DOHH2 (cell line): ENCODE measurements around the gene SSBP3.
"Not testable (repeated sequence)": the region's sequence is repeated elsewhere in the genome, so short reads cannot be mapped to it uniquely, and the experiment has no call there.

Experiments
- H3F3A ChIP-seq: fragments of 200-600 bp; sonication (generic), shearing (Covaris generic); 2 replicates; pipeline ENCODE4 v1.6.0; 2016; ENCODE audit warnings: antibody characterized with exemption, mild to moderate bottlenecking; ENCODE audit not compliant: control insufficient read depth, insufficient read depth
- H3K27ac ChIP-seq: fragments of 200-600 bp; sonication (generic); 2 replicates; pipeline ENCODE4 v1.5.1; 2014; ENCODE audit warnings: low read depth, mild to moderate bottlenecking, low read length, moderate library complexity
- H3K27me3 ChIP-seq: fragments of 200-600 bp; sonication (generic); 2 replicates; pipeline ENCODE4 v1.6.1; 2014; ENCODE audit warnings: mild to moderate bottlenecking, low read length, mixed read lengths; ENCODE audit not compliant: control insufficient read depth
- H3K36me3 ChIP-seq: fragments of 200-600 bp; sonication (generic); 2 replicates; pipeline ENCODE4 v1.6.1; 2014; ENCODE audit warnings: mild to moderate bottlenecking, low read length, moderate library complexity, mixed read lengths; ENCODE audit not compliant: control insufficient read depth
- H3K4me1 ChIP-seq: fragments of 200-600 bp; sonication (generic); 2 replicates; pipeline ENCODE4 v1.6.1; 2014; ENCODE audit warnings: mild to moderate bottlenecking, low read length, mixed read lengths; ENCODE audit not compliant: control insufficient read depth
- H3K4me2 ChIP-seq: fragments of 200-600 bp; sonication (generic); 2 replicates; pipeline ENCODE4 v1.6.0; 2014; ENCODE audit warnings: mild to moderate bottlenecking, low read length, moderate library complexity
- H3K4me3 ChIP-seq: fragments of 200-600 bp; sonication (generic); 2 replicates; pipeline ENCODE4 v1.5.1; 2014; ENCODE audit warnings: mild to moderate bottlenecking, low read length, mixed read lengths
- H3K79me2 ChIP-seq: fragments of 200-600 bp; sonication (generic); 2 replicates; pipeline ENCODE4 v1.6.1; 2014; ENCODE audit warnings: mild to moderate bottlenecking, low read length, mixed read lengths; ENCODE audit not compliant: control insufficient read depth
- H3K9me2 ChIP-seq: fragments of 200-600 bp; sonication (generic); replicated peaks from 2 replicates; pipeline ENCODE4 v1.6.1; 2014; ENCODE audit warnings: mild to moderate bottlenecking, low read length, mixed read lengths; ENCODE audit not compliant: control insufficient read depth
- H3K9me3 ChIP-seq: fragments of 200-600 bp; sonication (generic); 2 replicates; pipeline ENCODE4 v1.6.1; 2014; ENCODE audit warnings: antibody characterized with exemption, low read length, mixed read lengths; ENCODE audit not compliant: control insufficient read depth, insufficient read depth
- H4K20me1 ChIP-seq: fragments of 200-600 bp; sonication (generic); 2 replicates; pipeline ENCODE4 v1.6.0; 2014; ENCODE audit warnings: low read depth, mild to moderate bottlenecking, antibody characterized with exemption, low read length, moderate library complexity; ENCODE audit not compliant: control insufficient read depth, insufficient read depth
- EZH2phosphoT487 ChIP-seq: fragments of 200-600 bp; sonication (generic); IDR thresholded peaks from 2 replicates; pipeline ENCODE4 v1.6.1; 2017; ENCODE audit warnings: borderline replicate concordance, mild to moderate bottlenecking, antibody characterized with exemption, low read length, moderate library complexity, mixed read lengths
- TF ChIP-seq, protein P1 (sequence below): fragments of 200-600 bp; sonication (generic); IDR thresholded peaks from one replicate; pipeline ENCODE4 v1.5.1; 2014; ENCODE audit warnings: antibody characterized with exemption, mild to moderate bottlenecking, low read depth, low read length; ENCODE audit not compliant: poor library complexity, severe bottlenecking

The SSBP3 gene

DNA sequence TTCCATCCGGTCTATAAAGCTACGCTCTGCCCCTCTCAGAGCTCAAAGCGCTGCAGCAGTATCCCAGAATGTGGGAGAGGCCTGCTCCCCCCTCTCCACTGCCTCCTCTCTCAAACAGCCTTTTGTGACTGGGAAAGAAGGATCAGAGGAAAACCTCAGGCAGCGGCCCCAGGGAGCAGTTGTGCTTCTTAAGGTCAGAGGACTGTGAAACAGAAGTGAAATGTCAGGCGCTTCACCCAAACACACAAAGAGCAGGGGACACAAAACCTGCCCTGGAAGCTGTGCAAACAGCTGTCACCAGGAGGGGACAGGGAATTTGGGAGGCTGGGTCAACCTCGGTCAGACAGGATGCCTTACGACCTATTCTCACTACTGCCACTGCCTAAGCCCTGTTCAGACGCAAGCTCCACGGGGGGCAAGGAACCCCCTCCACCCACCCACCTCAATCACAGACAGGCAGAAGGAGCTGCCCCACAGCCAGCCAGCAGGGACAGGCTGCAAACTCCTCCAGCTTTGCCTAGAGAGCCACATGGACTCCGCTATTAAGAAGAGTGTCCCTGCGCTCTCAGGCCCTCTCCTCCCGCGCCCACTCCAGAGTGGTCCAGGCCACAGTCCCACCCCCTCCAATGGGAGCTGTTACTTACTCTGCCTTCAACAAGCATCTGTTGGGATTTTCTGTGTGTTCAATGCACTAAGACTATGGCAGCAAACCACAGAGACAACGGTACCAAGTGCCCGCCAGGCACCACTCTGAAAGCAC is 14.6 kb downstream of the SSBP3 start:
- H3K27ac ChIP-seq = no peak overlapping the region
- no peaks in the 10 kb centered on the region for H3F3A ChIP-seq
- H4K20me1 ChIP-seq = 0 out of 2 replicates have a peak, but pooled peaks cover 8% of the 10 kb centered on the region
- H3K27me3 ChIP-seq = no peaks in the 10 kb centered on the region
- no peak overlapping the region for H3K4me2 ChIP-seq
- no peak overlapping the region for H3K4me3 ChIP-seq
- no peaks in the 10 kb centered on the region for H3K4me1 ChIP-seq
- TF ChIP-seq, protein P1, sequence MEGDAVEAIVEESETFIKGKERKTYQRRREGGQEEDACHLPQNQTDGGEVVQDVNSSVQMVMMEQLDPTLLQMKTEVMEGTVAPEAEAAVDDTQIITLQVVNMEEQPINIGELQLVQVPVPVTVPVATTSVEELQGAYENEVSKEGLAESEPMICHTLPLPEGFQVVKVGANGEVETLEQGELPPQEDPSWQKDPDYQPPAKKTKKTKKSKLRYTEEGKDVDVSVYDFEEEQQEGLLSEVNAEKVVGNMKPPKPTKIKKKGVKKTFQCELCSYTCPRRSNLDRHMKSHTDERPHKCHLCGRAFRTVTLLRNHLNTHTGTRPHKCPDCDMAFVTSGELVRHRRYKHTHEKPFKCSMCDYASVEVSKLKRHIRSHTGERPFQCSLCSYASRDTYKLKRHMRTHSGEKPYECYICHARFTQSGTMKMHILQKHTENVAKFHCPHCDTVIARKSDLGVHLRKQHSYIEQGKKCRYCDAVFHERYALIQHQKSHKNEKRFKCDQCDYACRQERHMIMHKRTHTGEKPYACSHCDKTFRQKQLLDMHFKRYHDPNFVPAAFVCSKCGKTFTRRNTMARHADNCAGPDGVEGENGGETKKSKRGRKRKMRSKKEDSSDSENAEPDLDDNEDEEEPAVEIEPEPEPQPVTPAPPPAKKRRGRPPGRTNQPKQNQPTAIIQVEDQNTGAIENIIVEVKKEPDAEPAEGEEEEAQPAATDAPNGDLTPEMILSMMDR = no peak
- no peak for TF ChIP-seq EZH2phosphoT487
- H3K79me2 ChIP-seq = 0 out of 2 replicates have a peak, but pooled peaks cover 2% of the 10 kb centered on the region
- H3K9me3 ChIP-seq = no peaks in the 10 kb centered on the region
- peaks cover 15% of the 10 kb centered on the region for H3K36me3 ChIP-seq
- H3K9me2 ChIP-seq = no peaks in the 10 kb centered on the region

DNA sequence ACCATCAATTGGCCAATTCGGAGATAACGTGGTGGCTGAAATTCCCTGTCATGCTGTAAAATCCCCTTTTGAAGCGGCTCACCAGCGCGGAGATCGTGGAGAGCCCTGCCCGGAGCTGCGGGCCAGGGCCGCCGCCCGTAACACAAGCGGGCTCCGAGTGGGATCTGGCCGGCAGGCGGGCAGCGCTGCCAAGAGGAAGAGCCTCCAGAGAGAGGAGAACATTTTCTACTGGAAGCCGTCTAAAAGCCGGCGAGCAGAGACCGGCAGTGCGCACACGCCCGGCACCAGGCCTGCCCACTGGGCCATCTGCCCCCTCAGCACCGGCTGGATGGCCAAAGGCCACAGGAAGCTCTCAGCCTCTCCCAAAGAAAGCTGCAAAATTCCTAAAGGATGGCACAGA is 15.5 kb downstream of the SSBP3 start:
- H3K36me3 ChIP-seq = peaks cover 15% of the 10 kb centered on the region
- no peaks in the 10 kb centered on the region for H3K4me1 ChIP-seq
- no peak overlapping the region for H3K4me3 ChIP-seq
- H4K20me1 ChIP-seq = 0 out of 2 replicates have a peak, but pooled peaks cover 8% of the 10 kb centered on the region
- H3K9me2 ChIP-seq = no peaks in the 10 kb centered on the region
- no peaks in the 10 kb centered on the region for H3K9me3 ChIP-seq
- no peak overlapping the region for H3K27ac ChIP-seq
- H3K79me2 ChIP-seq = peaks cover 2% of the 10 kb centered on the region; the same call in 1 of the 2 replicates
- no peak overlapping the region for H3K4me2 ChIP-seq
- H3K27me3 ChIP-seq = no peaks in the 10 kb centered on the region
- TF ChIP-seq, protein P1 = no peak
- no peak for TF ChIP-seq EZH2phosphoT487
- H3F3A ChIP-seq = no peaks in the 10 kb centered on the region

DNA sequence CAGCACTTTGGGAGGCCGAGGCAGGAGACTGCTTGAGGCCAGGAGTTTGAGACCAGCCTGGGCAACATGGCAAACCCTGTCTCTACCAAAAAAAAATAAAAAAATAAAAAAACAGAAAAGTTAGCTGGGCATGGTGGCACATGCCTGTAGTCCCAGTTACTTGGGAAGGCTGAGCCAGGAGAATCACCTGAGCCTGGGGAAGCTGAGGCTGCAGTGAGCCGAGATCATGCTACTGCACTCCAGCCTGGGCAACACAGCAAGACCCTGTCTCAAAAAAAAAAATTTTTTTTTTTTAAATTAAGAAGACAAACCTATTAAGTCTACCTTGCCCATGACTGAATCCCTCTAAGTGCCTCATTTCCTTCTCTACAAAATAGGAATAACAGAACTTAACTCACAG is 16.6 kb downstream of the SSBP3 start:
- H3K9me3 ChIP-seq, H3K79me2 ChIP-seq, H4K20me1 ChIP-seq, H3K4me3 ChIP-seq, H3K9me2 ChIP-seq, H3K27ac ChIP-seq, H3K4me2 ChIP-seq, H3F3A ChIP-seq, H3K4me1 ChIP-seq, H3K27me3 ChIP-seq, H3K36me3 ChIP-seq: not testable (repeated sequence)

DNA sequence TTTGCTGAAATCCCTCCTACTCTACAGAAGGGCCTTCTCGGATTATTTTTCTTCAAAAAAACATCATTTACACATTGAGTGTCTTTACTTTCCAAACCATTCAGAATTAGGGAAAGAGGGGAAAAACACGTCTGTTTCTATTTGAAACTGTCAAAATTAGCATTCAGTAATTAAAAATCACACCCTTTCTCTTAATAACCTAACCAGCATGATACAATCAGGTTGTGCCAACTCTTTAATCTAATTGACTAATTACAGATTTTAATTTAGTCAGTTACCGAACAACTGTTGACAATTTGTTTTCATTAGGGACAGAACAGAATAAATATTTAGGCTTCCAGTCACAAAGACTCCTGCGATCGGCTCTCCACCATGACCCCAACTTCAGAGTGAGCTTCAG is 18.8 kb downstream of the SSBP3 start:
- TF ChIP-seq, protein P1 = no peak
- no peak for TF ChIP-seq EZH2phosphoT487
- no peaks in the 10 kb centered on the region for H3K9me3 ChIP-seq
- H3K4me1 ChIP-seq = no peaks in the 10 kb centered on the region
- H3K36me3 ChIP-seq = peaks cover 2% of the 10 kb centered on the region
- H3K79me2 ChIP-seq = no peaks in the 10 kb centered on the region; the same call in 1 of the 2 replicates
- no peaks in the 10 kb centered on the region for H3K27me3 ChIP-seq
- 0 out of 2 replicates have a peak, but pooled peaks cover 4% of the 10 kb centered on the region for H4K20me1 ChIP-seq
- H3K27ac ChIP-seq = no peak overlapping the region
- no peak overlapping the region for H3K4me2 ChIP-seq
- no peak overlapping the region for H3K4me3 ChIP-seq
- no peaks in the 10 kb centered on the region for H3K9me2 ChIP-seq
- no peaks in the 10 kb centered on the region for H3F3A ChIP-seq
